ENCODE results near the gene PRKG1. TPM values are rescaled to one million over a fixed set of nuclear protein-coding genes. Genes with fewer than 3 reads are reported as not detected.

PRKG1 gene
- total and polyA plus RNA-seq, 2 of the 8 experiments (the other 6 are each of a cell fraction or from before 2014, with no cell fraction given), result 4.2 to 15.2 TPM

GRCh38 chr10:51910596-51910995 lies 836.3 kb downstream of the PRKG1 start:
- Histone ChIP-seq H3K9ac (replicated peaks in 1 of 4; ENCODE audit: extremely low read depth in 1 of 4, low read depth in 3 of 4, low read length in 3 of 4) (no peak overlapping the region), H3K4me3 (ENCODE audit: extremely low read depth in 1 of 4, insufficient read depth in 2 of 4, low read depth in 3 of 4, low read length in 4 of 4) (peak overlapping the region in 2 of 4 experiments; percentile 12 to 26; a peak in 2 of 8 replicates), H3K79me2 (ENCODE audit: control insufficient read depth in 1 of 2, insufficient read depth in 2 of 2, low read length in 2 of 2) (no peaks in the 10 kb centered on the region), H3K23ac (ENCODE audit: insufficient read length) (no peak overlapping the region), H3K27me3 (replicated peaks in 1 of 4; ENCODE audit: control insufficient read depth in 3 of 4, extremely low read depth in 1 of 4, insufficient read depth in 3 of 4, low read length in 3 of 4) (peaks cover 6 to 41% (median 28%) of the 10 kb centered on the region in 4 experiments), H2BK15ac (ENCODE audit: low read length) (no peak overlapping the region), H4K20me1 (replicated peaks in 1 of 2; ENCODE audit: control insufficient read depth in 1 of 2, insufficient read depth in 2 of 2, low read length in 2 of 2) (no peaks in the 10 kb centered on the region), H3K9me3 (ENCODE audit: insufficient read depth in 2 of 2, low read depth in 1 of 2, low read length in 1 of 2) (no peaks in the 10 kb centered on the region), H3K18ac (ENCODE audit: extremely low read depth, low read length) (no peak overlapping the region), H2AK5ac (ENCODE audit: low read depth, low read length) (0 out of 2 replicates have a peak overlapping the region, but pooled peaks have one; percentile 60), H3K23me2 (ENCODE audit: low read depth, low read length) (peaks cover 3% of the 10 kb centered on the region; the same call in 1 of the 2 replicates), H4K5ac (ENCODE audit: insufficient read length, low read depth, low read length) (no peak overlapping the region), H3K14ac (ENCODE audit: insufficient read length) (no peak overlapping the region), H3K4me2 (ENCODE audit: insufficient read depth in 1 of 2, low read depth in 2 of 2, low read length in 2 of 2) (peak overlapping the region; percentile 52 to 67), H3K36me3 (ENCODE audit: control insufficient read depth in 2 of 4, insufficient read depth in 4 of 4, low read length in 3 of 4) (no peaks in the 10 kb centered on the region; a peak in 1 of 8 replicates), H2BK120ac (replicated peaks; ENCODE audit: low read depth, low read length) (no peak overlapping the region), H4K91ac (replicated peaks; ENCODE audit: insufficient read length, low read length) (no peak overlapping the region), H3K79me1 (ENCODE audit: low read depth, low read length) (no peaks in the 10 kb centered on the region), H3K27ac (ENCODE audit: low read depth, low read length) (no peak overlapping the region), H2BK20ac (ENCODE audit: low read length) (0 out of 2 replicates have a peak overlapping the region, but pooled peaks have one; percentile 44), H2AFZ (ENCODE audit: low read length) (no peak overlapping the region), H3K56ac (replicated peaks; ENCODE audit: insufficient read length, low read depth, low read length) (no peak overlapping the region), H2BK5ac (ENCODE audit: low read depth, low read length) (no peak overlapping the region), H2BK12ac (ENCODE audit: low read depth, low read length) (peak overlapping the region; percentile 63; the same call in 1 of the 2 replicates), H4K8ac (ENCODE audit: extremely low read depth, insufficient read depth, low read length) (no peak overlapping the region), H3K4ac (replicated peaks; ENCODE audit: insufficient read length, low read depth, low read length) (no peak overlapping the region), H3K4me1 (replicated peaks in 1 of 4; ENCODE audit: control insufficient read depth in 3 of 4, insufficient read depth in 4 of 4, low read length in 3 of 4) (peaks cover 3 to 18% (median 11%) of the 10 kb centered on the region in 4 experiments; a peak in 5 of 7 replicates)
- DNase-seq (ENCODE audit: low read depth in 1 of 2, low spot score in 2 of 2) (no peak), FAIRE-seq (no peak)
- POLR2A ChIA-PET (ENCODE audit: partially characterized antibody), result interaction anchor here (1.2 kb wide), 1 partner anchor 48 kb away, joined by 3 read pairs; no protein-coding TSS in a partner anchor
- CTCF ChIA-PET (ENCODE audit: partially characterized antibody), result interaction anchor here (0.6 to 1.2 kb wide), 2 partner anchors 49 to 71 kb away, joined by 3 read pairs; no protein-coding TSS in a partner anchor
- 10% methylated on average over 3 of the region's 3 CpGs; no CpG with 5 or more reads in 1 of the 2 experiments for WGBS, 2 experiments (ENCODE audit: extremely low coverage in 1 of 2, insufficient coverage in 1 of 2, insufficient read length in 1 of 2, insufficient replicate concordance in 2 of 2, low coverage in 1 of 2, low lambda C conversion rate in 2 of 2, missing lambda C conversion rate in 1 of 2)
- TF ChIP-seq MAX (IDR thresholded peaks at IDR 0.05) (no peak), POLR2A (IDR thresholded peaks at IDR 0.05; ENCODE audit: control extremely low read depth in 1 of 2, low read depth in 2 of 2, low read length in 2 of 2) (no peak), RAD21 (IDR thresholded peaks at IDR 0.05 in 1 of 2, conservative IDR thresholded peaks at IDR 0.05 in 1 of 2; ENCODE audit: low read depth in 2 of 2, low read length in 2 of 2) (no peak), NANOG (IDR thresholded peaks at IDR 0.05; ENCODE audit: insufficient read depth, low read depth, low read length, poor library complexity, severe bottlenecking) (no peak), USF2 (IDR thresholded peaks at IDR 0.05; ENCODE audit: low read length) (no peak), TBP (IDR thresholded peaks at IDR 0.05; ENCODE audit: low read depth, low read length) (no peak), CTCF (IDR thresholded peaks at IDR 0.05; ENCODE audit: control extremely low read depth in 1 of 3, insufficient read depth in 1 of 3, low read depth in 1 of 3, low read length in 3 of 3) (no peak), HDAC2 (IDR thresholded peaks at IDR 0.05; ENCODE audit: borderline replicate concordance in 1 of 2, low read depth in 2 of 2, low read length in 2 of 2) (no peak)

All from H1 (cell line).